Breast epithelium (tissue), 3 donors: Measurements from ENCODE around the gene RPL28.
"Not testable (repeated sequence)": the region's sequence is repeated elsewhere in the genome, so short reads cannot be mapped to it uniquely, and the experiment has no call there.

ENCODE experiments used
- CTCF ChIP-seq, 3 donors: fragments of 450-650 bp; IDR thresholded peaks; one replicate each; pipeline ENCODE4 v1.5.1; 2016 to 2017; ENCODE audit warnings: antibody characterized with exemption in 3 of 3, mild to moderate bottlenecking in 3 of 3, moderate library complexity in 3 of 3
- POLR2A ChIP-seq: fragments of 450-650 bp; IDR thresholded peaks from one replicate; pipeline ENCODE4 v1.6.1; 2016; ENCODE audit warnings: antibody characterized with exemption, mild to moderate bottlenecking, moderate library complexity

- not testable (repeated sequence) for TF ChIP-seq POLR2A; CTCF (IDR thresholded peaks at IDR 0.05)
Observed at GRCh38 chr19:55409179-55409578, 23.4 kb downstream of the RPL28 start.
